ENCODE results near the gene HCRT.
"Not testable (repeated sequence)": the region's sequence is repeated elsewhere in the genome, so short reads cannot be mapped to it uniquely, and the experiment has no call there.

The HCRT gene

GRCh38 chr17:42197564-42198156, 12.4 kb upstream of the HCRT start:
- no peak for DNase-seq (ENCODE audit: low read depth in 2 of 2)

- peak; percentile 32 to 37 for DNase-seq (ENCODE audit: low read depth in 2 of 2)
These were observed 9.0 kb upstream of the HCRT start, which contains the start of gene GHDC for GRCh38 chr17:42193969-42194899. Gene GHDC, minus strand, starts transcription at chr17:42194494. Its CDS starts 913 bp downstream, at chr17:42193581.

- DNase-seq (ENCODE audit: low read depth in 2 of 2), result no peak
These were observed 8.1 kb upstream of the HCRT start for GRCh38 chr17:42193216-42193968.

GRCh38 chr17:42192189-42193126, 7.2 kb upstream of the HCRT start:
- DNase-seq (ENCODE audit: low read depth in 2 of 2), result no peak

- no peak for DNase-seq (ENCODE audit: low read depth in 2 of 2)
These were observed 6.0 kb upstream of the HCRT start for GRCh38 chr17:42191275-42191608.

- no peak for DNase-seq (ENCODE audit: low read depth in 2 of 2)
These were observed 5.4 kb upstream of the HCRT start for GRCh38 chr17:42190491-42191274.

GRCh38 chr17:42189651-42189965, 4.4 kb upstream of the HCRT start:
- DNase-seq (ENCODE audit: low read depth in 2 of 2), result no peak

GRCh38 chr17:42188749-42189650, 3.7 kb upstream of the HCRT start:
- no peak for DNase-seq (ENCODE audit: low read depth in 2 of 2)

GRCh38 chr17:42187833-42188232, 2.6 kb upstream of the HCRT start:
- DNase-seq (ENCODE audit: low read depth in 2 of 2), result no peak

GRCh38 chr17:42186191-42186590, 939 bp upstream of the HCRT start:
- DNase-seq (ENCODE audit: low read depth in 2 of 2), result not testable (repeated sequence)

GRCh38 chr17:42185621-42185930, 324 bp upstream of the HCRT start:
- DNase-seq (ENCODE audit: low read depth in 2 of 2), result no peak

GRCh38 chr17:42183741-42184711, 1.2 kb downstream of the HCRT start:
- peak; percentile 20 for DNase-seq (ENCODE audit: low read depth in 2 of 2)

GRCh38 chr17:42182927-42183734, 2.1 kb downstream of the HCRT start:
- DNase-seq (ENCODE audit: low read depth in 2 of 2), result no peak

GRCh38 chr17:42181851-42182207, 3.4 kb downstream of the HCRT start:
- DNase-seq (ENCODE audit: low read depth in 2 of 2), result no peak

GRCh38 chr17:42180922-42181850, 4.1 kb downstream of the HCRT start, which contains the start of gene KCNH4:
Gene KCNH4, minus strand, starts transcription at chr17:42181142. Its CDS starts 197 bp downstream, at chr17:42180945.
- peak; percentile 6 for DNase-seq (ENCODE audit: low read depth in 2 of 2)

GRCh38 chr17:42180411-42180921, 4.8 kb downstream of the HCRT start:
- no peak for DNase-seq (ENCODE audit: low read depth in 2 of 2)
